MM.1S (cell line): Measurements from ENCODE around the gene CNKSR3.

Experiments used
- DNase-seq: peaks from one replicate; pipeline ENCODE4 v3.0.0-alpha.2; 2015
- H2AFZ ChIP-seq: fragments of 300-600 bp; sonication (generic); 2 replicates; pipeline ENCODE4 v1.6.0; 2016; ENCODE audit warnings: antibody characterized with exemption, low read length
- H3F3A ChIP-seq: fragments of 300-600 bp; sonication (generic); 2 replicates; pipeline ENCODE4 v1.6.1; 2016; ENCODE audit warnings: mild to moderate bottlenecking, antibody characterized with exemption, low read length, moderate library complexity, mixed read lengths; ENCODE audit not compliant: insufficient read depth
- H3K27ac ChIP-seq: fragments of 300-600 bp; sonication (generic); 2 replicates; pipeline ENCODE4 v1.5.1; 2016; ENCODE audit warnings: mild to moderate bottlenecking, low read length
- H3K27me3 ChIP-seq: fragments of 300-600 bp; sonication (generic); replicated peaks from 2 replicates; pipeline ENCODE4 v1.6.0; 2016; ENCODE audit warnings: low read length; ENCODE audit not compliant: insufficient read depth
- H3K36me3 ChIP-seq: fragments of 300-600 bp; sonication (generic); replicated peaks from 2 replicates; pipeline ENCODE4 v1.6.1; 2016; ENCODE audit warnings: mild to moderate bottlenecking, low read length, mixed read lengths; ENCODE audit not compliant: insufficient read depth
- H3K4me1 ChIP-seq: fragments of 300-600 bp; sonication (generic); 2 replicates; pipeline ENCODE4 v1.6.1; 2016; ENCODE audit warnings: low read length, mixed read lengths
- H3K4me2 ChIP-seq: fragments of 300-600 bp; sonication (generic); 2 replicates; pipeline ENCODE4 v1.6.0; 2016; ENCODE audit warnings: low read depth, low read length
- H3K4me3 ChIP-seq: fragments of 300-600 bp; sonication (generic); 2 replicates; pipeline ENCODE4 v1.5.1; 2016; ENCODE audit warnings: low read length, mixed read lengths
- H3K79me2 ChIP-seq: fragments of 300-600 bp; sonication (generic); 2 replicates; pipeline ENCODE4 v1.6.1; 2016; ENCODE audit warnings: mixed run types, low read length, mixed read lengths
- H3K9ac ChIP-seq: fragments of 300-600 bp; sonication (generic); 2 replicates; pipeline ENCODE4 v1.6.1; 2016; ENCODE audit warnings: low read length, mixed read lengths
- H3K9me2 ChIP-seq: fragments of 300-600 bp; sonication (generic); replicated peaks from 2 replicates; pipeline ENCODE4 v1.6.1; 2016; ENCODE audit warnings: mild to moderate bottlenecking, low read length, mixed read lengths; ENCODE audit not compliant: insufficient read depth
- H3K9me3 ChIP-seq: fragments of 300-600 bp; sonication (generic); replicated peaks from 2 replicates; pipeline ENCODE4 v1.6.1; 2016; ENCODE audit warnings: mild to moderate bottlenecking, low read length, mixed read lengths; ENCODE audit not compliant: insufficient read depth
- H4K20me1 ChIP-seq: fragments of 300-600 bp; sonication (generic); 2 replicates; pipeline ENCODE4 v1.6.1; 2016; ENCODE audit warnings: mild to moderate bottlenecking, low read length, moderate library complexity, mixed read lengths; ENCODE audit not compliant: insufficient read depth
- CTCF ChIP-seq: fragments of 300-600 bp; sonication (generic); IDR thresholded peaks from 2 replicates; pipeline ENCODE4 v1.5.1; 2016; ENCODE audit warnings: antibody characterized with exemption, low read length, mixed read lengths
- EZH2 ChIP-seq: fragments of 300-600 bp; sonication (generic); optimal IDR thresholded peaks from 2 replicates; pipeline ENCODE3; 2017; ENCODE audit warnings: low read depth, mild to moderate bottlenecking, antibody characterized with exemption, low read length, mixed read lengths
- EZH2phosphoT487 ChIP-seq: fragments of 300-600 bp; sonication (generic); IDR thresholded peaks from 2 replicates; pipeline ENCODE4 v1.6.1; 2018; ENCODE audit warnings: antibody characterized with exemption, low read length

Gene CNKSR3

GRCh38 chr6:154440422-154441043 lies 70.0 kb downstream of the CNKSR3 start:
- no peaks in the 10 kb centered on the region for H3F3A ChIP-seq
- TF ChIP-seq EZH2 (no peak), CTCF (no peak), EZH2phosphoT487 (no peak)
- no peaks in the 10 kb centered on the region for H3K36me3 ChIP-seq
- no peaks in the 10 kb centered on the region for H3K9me2 ChIP-seq
- H3K79me2 ChIP-seq: no peaks in the 10 kb centered on the region
- no peak overlapping the region for H3K27ac ChIP-seq
- DNase-seq: no peak
- no peak overlapping the region for H3K4me3 ChIP-seq
- no peak overlapping the region for H3K9ac ChIP-seq
- no peak overlapping the region for H3K4me2 ChIP-seq
- H4K20me1 ChIP-seq: no peaks in the 10 kb centered on the region
- no peaks in the 10 kb centered on the region for H3K27me3 ChIP-seq
- H3K4me1 ChIP-seq: no peaks in the 10 kb centered on the region
- no peak overlapping the region for H2AFZ ChIP-seq
- no peaks in the 10 kb centered on the region for H3K9me3 ChIP-seq

GRCh38 chr6:154440022-154440421 lies 70.5 kb downstream of the CNKSR3 start:
- Histone ChIP-seq H3K27me3 (no peaks in the 10 kb centered on the region), H3K9me2 (no peaks in the 10 kb centered on the region), H3K4me3 (no peak overlapping the region), H3K79me2 (no peaks in the 10 kb centered on the region), H4K20me1 (no peaks in the 10 kb centered on the region), H3K9me3 (no peaks in the 10 kb centered on the region), H2AFZ (no peak overlapping the region), H3K4me2 (no peak overlapping the region), H3K36me3 (no peaks in the 10 kb centered on the region), H3F3A (no peaks in the 10 kb centered on the region), H3K4me1 (no peaks in the 10 kb centered on the region), H3K27ac (no peak overlapping the region), H3K9ac (no peak overlapping the region)
- no peak for DNase-seq
- no peak for TF ChIP-seq EZH2phosphoT487

- Histone ChIP-seq H3K79me2 (no peaks in the 10 kb centered on the region), H3K4me1 (no peaks in the 10 kb centered on the region), H2AFZ (no peak overlapping the region), H3K4me3 (no peak overlapping the region), H3K9me2 (no peaks in the 10 kb centered on the region), H3K4me2 (no peak overlapping the region), H3K36me3 (no peaks in the 10 kb centered on the region), H3K9me3 (no peaks in the 10 kb centered on the region), H3K9ac (no peak overlapping the region), H3K27me3 (no peaks in the 10 kb centered on the region), H4K20me1 (no peaks in the 10 kb centered on the region), H3F3A (no peaks in the 10 kb centered on the region), H3K27ac (no peak overlapping the region)
- TF ChIP-seq EZH2 (no peak), CTCF (no peak), EZH2phosphoT487 (no peak)
- DNase-seq: no peak
Observed at GRCh38 chr6:154438882-154439415, 71.5 kb downstream of the CNKSR3 start.

GRCh38 chr6:154435400-154435945 lies 75.0 kb downstream of the CNKSR3 start:
- Histone ChIP-seq H3K9me2 (no peaks in the 10 kb centered on the region), H3K4me3 (no peak overlapping the region), H3K9ac (no peak overlapping the region), H3K27ac (no peak overlapping the region), H3F3A (no peaks in the 10 kb centered on the region), H2AFZ (no peak overlapping the region), H3K79me2 (no peaks in the 10 kb centered on the region), H3K36me3 (no peaks in the 10 kb centered on the region), H3K4me2 (no peak overlapping the region), H4K20me1 (no peaks in the 10 kb centered on the region), H3K27me3 (no peaks in the 10 kb centered on the region), H3K4me1 (no peaks in the 10 kb centered on the region), H3K9me3 (no peaks in the 10 kb centered on the region)
- no peak for DNase-seq
- TF ChIP-seq CTCF (no peak), EZH2 (no peak), EZH2phosphoT487 (no peak)
